Measurements from ENCODE around the gene CR1L. TPM values are rescaled to one million over a fixed set of nuclear protein-coding genes. Genes with fewer than 3 reads are reported as not detected.

The CR1L gene
- total RNA-seq, 1 experiment from 2014 or later: 13.7 TPM

- Mint-ChIP-seq H3K27ac (no peak overlapping the region), H3K27me3 (ENCODE audit: low read depth) (peaks cover 10% of the 10 kb centered on the region), H3K9me3 (no peaks in the 10 kb centered on the region), H3K4me3 (no peak overlapping the region), H3K4me1 (peaks cover 57% of the 10 kb centered on the region), H3K36me3 (no peaks in the 10 kb centered on the region)
- POLR2A ChIA-PET: no interaction called here
- ATAC-seq (no peak), DNase-seq (ENCODE audit: low spot score) (no peak)
- TF ChIP-seq HMGA2 (CRISPR knock-in tag; IDR thresholded peaks at IDR 0.05): no peak
- no peak for TF ChIP-seq RELA (CRISPR knock-in tag; IDR thresholded peaks at IDR 0.05; ENCODE audit: borderline replicate concordance)
- no peak for TF ChIP-seq ZNF138 (CRISPR knock-in tag; conservative IDR thresholded peaks at IDR 0.05)
- TF ChIP-seq CBFB (CRISPR knock-in tag; IDR thresholded peaks at IDR 0.05; ENCODE audit: low read depth): no peak
- TF ChIP-seq, protein P1, sequence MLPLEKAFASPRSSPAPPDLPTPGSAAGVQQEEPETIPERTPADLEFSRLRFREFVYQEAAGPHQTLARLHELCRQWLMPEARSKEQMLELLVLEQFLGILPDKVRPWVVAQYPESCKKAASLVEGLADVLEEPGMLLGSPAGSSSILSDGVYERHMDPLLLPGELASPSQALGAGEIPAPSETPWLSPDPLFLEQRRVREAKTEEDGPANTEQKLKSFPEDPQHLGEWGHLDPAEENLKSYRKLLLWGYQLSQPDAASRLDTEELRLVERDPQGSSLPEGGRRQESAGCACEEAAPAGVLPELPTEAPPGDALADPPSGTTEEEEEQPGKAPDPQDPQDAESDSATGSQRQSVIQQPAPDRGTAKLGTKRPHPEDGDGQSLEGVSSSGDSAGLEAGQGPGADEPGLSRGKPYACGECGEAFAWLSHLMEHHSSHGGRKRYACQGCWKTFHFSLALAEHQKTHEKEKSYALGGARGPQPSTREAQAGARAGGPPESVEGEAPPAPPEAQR (CRISPR knock-in tag; IDR thresholded peaks at IDR 0.05): no peak
- no peak for TF ChIP-seq E2F1 (CRISPR knock-in tag; IDR thresholded peaks at IDR 0.05)
- TF ChIP-seq, protein P2, sequence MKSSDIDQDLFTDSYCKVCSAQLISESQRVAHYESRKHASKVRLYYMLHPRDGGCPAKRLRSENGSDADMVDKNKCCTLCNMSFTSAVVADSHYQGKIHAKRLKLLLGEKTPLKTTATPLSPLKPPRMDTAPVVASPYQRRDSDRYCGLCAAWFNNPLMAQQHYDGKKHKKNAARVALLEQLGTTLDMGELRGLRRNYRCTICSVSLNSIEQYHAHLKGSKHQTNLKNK (CRISPR knock-in tag; IDR thresholded peaks at IDR 0.05): no peak
- no peak for TF ChIP-seq ZBTB21 (CRISPR knock-in tag; IDR thresholded peaks at IDR 0.05; ENCODE audit: borderline replicate concordance)
- CTCF ChIA-PET: interaction anchor here (1.0 kb wide), 1 partner anchor 28 kb away, joined by 3 read pairs; no protein-coding TSS in a partner anchor
Measured at GRCh38 chr1:207647671-207648333, 2.9 kb downstream of the CR1L start.

- POLR2A ChIA-PET: interaction anchor here (0.6 kb wide), 1 partner anchor 16 kb away, joined by 3 read pairs; no protein-coding TSS in a partner anchor
- H3K4me1 Mint-ChIP-seq: peaks cover 57% of the 10 kb centered on the region
- H3K4me3 Mint-ChIP-seq: no peak overlapping the region
- DNase-seq (ENCODE audit: low spot score): no peak
- no peaks in the 10 kb centered on the region for H3K36me3 Mint-ChIP-seq
- peaks cover 10% of the 10 kb centered on the region for H3K27me3 Mint-ChIP-seq (ENCODE audit: low read depth)
- no peak overlapping the region for H3K27ac Mint-ChIP-seq
- no peak for ATAC-seq
- H3K9me3 Mint-ChIP-seq: no peaks in the 10 kb centered on the region
- CTCF ChIA-PET: interaction anchor here (0.5 to 2.3 kb wide), 4 partner anchors 24 to 323 kb away, joined by 3 to 15 read pairs (median 6); no protein-coding TSS in a partner anchor
- TF ChIP-seq FOXP1 (CRISPR knock-in tag; IDR thresholded peaks at IDR 0.05; ENCODE audit: borderline replicate concordance) (no peak), ZNF121 (CRISPR knock-in tag; IDR thresholded peaks at IDR 0.05) (no peak), GTF2I (CRISPR knock-in tag; conservative IDR thresholded peaks at IDR 0.05) (no peak), NR2C2 (CRISPR knock-in tag; IDR thresholded peaks at IDR 0.05) (no peak), JUN (CRISPR knock-in tag; IDR thresholded peaks at IDR 0.05) (no peak), GRHL2 (CRISPR knock-in tag; IDR thresholded peaks at IDR 0.05; ENCODE audit: insufficient replicate concordance, severe bottlenecking) (no peak), ZBTB43 (CRISPR knock-in tag; IDR thresholded peaks at IDR 0.05) (no peak), CBFB (CRISPR knock-in tag; IDR thresholded peaks at IDR 0.05; ENCODE audit: low read depth) (no peak), ATF2 (CRISPR knock-in tag; IDR thresholded peaks at IDR 0.05; ENCODE audit: borderline replicate concordance, low read depth) (no peak), ZNF263 (CRISPR knock-in tag; IDR thresholded peaks at IDR 0.05; ENCODE audit: low read depth) (no peak), ZNF317 (CRISPR knock-in tag; IDR thresholded peaks at IDR 0.05; ENCODE audit: borderline replicate concordance, low read depth) (no peak), NFE2L1 (CRISPR knock-in tag; IDR thresholded peaks at IDR 0.05) (no peak), ESRRA (CRISPR knock-in tag; IDR thresholded peaks at IDR 0.05; ENCODE audit: borderline replicate concordance) (no peak), IRF2 (CRISPR knock-in tag; IDR thresholded peaks at IDR 0.05; ENCODE audit: borderline replicate concordance, low read depth) (no peak), USF2 (CRISPR knock-in tag; IDR thresholded peaks at IDR 0.05) (no peak)
- TF ChIP-seq, protein P3, sequence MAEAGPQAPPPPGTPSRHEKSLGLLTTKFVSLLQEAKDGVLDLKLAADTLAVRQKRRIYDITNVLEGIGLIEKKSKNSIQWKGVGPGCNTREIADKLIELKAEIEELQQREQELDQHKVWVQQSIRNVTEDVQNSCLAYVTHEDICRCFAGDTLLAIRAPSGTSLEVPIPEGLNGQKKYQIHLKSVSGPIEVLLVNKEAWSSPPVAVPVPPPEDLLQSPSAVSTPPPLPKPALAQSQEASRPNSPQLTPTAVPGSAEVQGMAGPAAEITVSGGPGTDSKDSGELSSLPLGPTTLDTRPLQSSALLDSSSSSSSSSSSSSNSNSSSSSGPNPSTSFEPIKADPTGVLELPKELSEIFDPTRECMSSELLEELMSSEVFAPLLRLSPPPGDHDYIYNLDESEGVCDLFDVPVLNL (CRISPR knock-in tag; IDR thresholded peaks at IDR 0.05; ENCODE audit: borderline replicate concordance, low read depth): no peak
- TF ChIP-seq, protein P2 (CRISPR knock-in tag; IDR thresholded peaks at IDR 0.05): no peak
Measured at GRCh38 chr1:207648334-207649209, 3.6 kb downstream of the CR1L start.

Measured in WTC11 (cell line).